Urinary bladder (tissue), 4 donors: ENCODE data around the gene TMEM170B. TPM values are rescaled to one million over a fixed set of nuclear protein-coding genes. Genes with fewer than 3 reads are reported as not detected.

Source experiments
- DNase-seq: peaks from one replicate; pipeline ENCODE4 v3.0.0-alpha.2; 2015; ENCODE audit errors: extremely low spot score
- H3K27ac ChIP-seq: one replicate; pipeline ENCODE4 v1.5.1; 2013; ENCODE audit warnings: low read depth, mild to moderate bottlenecking, moderate library complexity
- H3K36me3 ChIP-seq: one replicate; pipeline ENCODE4 v1.6.1; 2013; ENCODE audit warnings: mild to moderate bottlenecking, moderate library complexity; ENCODE audit not compliant: insufficient read depth
- H3K4me1 ChIP-seq: one replicate; pipeline ENCODE4 v1.6.1; 2013; ENCODE audit warnings: mild to moderate bottlenecking, moderate library complexity; ENCODE audit not compliant: insufficient read depth
- H3K4me3 ChIP-seq: one replicate; pipeline ENCODE4 v1.5.1; 2013; ENCODE audit warnings: low read depth, low read length
- WGBS: extraction: QIAGEN DNeasy Blood & Tissue Kit; methylation state at CpG from one replicate; pipeline ENCODE4 v1.1.7; 2013; 5-methylcytosine and 5-hydroxymethylcytosine counted together
- polyA plus RNA-seq: library from polyadenylated mRNA; stranded (reverse); fragments of 200-250 nt; gene quantifications from one replicate; pipeline ENCODE4 v1.2.3, GENCODE V29; 2013
- total RNA-seq: library from RNA; depleted of rRNA; stranded (reverse); fragments of >200 nt; gene quantifications from one replicate; pipeline ENCODE4 v1.2.3, GENCODE V29; 2014
- donor health status: healthy with polysubstance abuse.
- donor health status: healthy.

Gene TMEM170B
- total and polyA plus RNA-seq, 2 donors = 2.7 to 11.2 TPM

- DNase-seq = no peak
- 78% methylated on average over 5 of the region's 5 CpGs for WGBS
- H3K4me3 ChIP-seq = no peak overlapping the region
- no peaks in the 10 kb centered on the region for H3K36me3 ChIP-seq
- no peaks in the 10 kb centered on the region for H3K4me1 ChIP-seq
- no peak overlapping the region for H3K27ac ChIP-seq
These were observed 67.4 kb downstream of the TMEM170B start for GRCh38 chr6:11604836-11605506.

GRCh38 chr6:11605507-11605905, 68.0 kb downstream of the TMEM170B start:
- DNase-seq = no peak
- WGBS = 68% methylated on average over 4 of the region's 4 CpGs
- no peak overlapping the region for H3K27ac ChIP-seq
- H3K4me1 ChIP-seq = no peaks in the 10 kb centered on the region
- H3K4me3 ChIP-seq = no peak overlapping the region
- no peaks in the 10 kb centered on the region for H3K36me3 ChIP-seq

GRCh38 chr6:11606332-11606731, 68.8 kb downstream of the TMEM170B start:
- no peak for DNase-seq
- 31% methylated on average over 6 of the region's 6 CpGs for WGBS
- H3K4me1 ChIP-seq = no peaks in the 10 kb centered on the region
- H3K36me3 ChIP-seq = no peaks in the 10 kb centered on the region
- H3K4me3 ChIP-seq = no peak overlapping the region
- H3K27ac ChIP-seq = no peak overlapping the region

- DNase-seq = no peak
- WGBS = 18% methylated on average over 7 of the region's 7 CpGs
These were observed 69.8 kb downstream of the TMEM170B start for GRCh38 chr6:11607383-11607782.

GRCh38 chr6:11608600-11609323, 71.2 kb downstream of the TMEM170B start:
- Histone ChIP-seq H3K4me3 (no peak overlapping the region), H3K4me1 (no peaks in the 10 kb centered on the region), H3K36me3 (no peaks in the 10 kb centered on the region), H3K27ac (no peak overlapping the region)
- 92% methylated on average over 6 of the region's 6 CpGs for WGBS
- no peak for DNase-seq

More at GRCh38 chr6:11607383-11607782, 69.8 kb downstream of the TMEM170B start:
- H3K4me3 ChIP-seq = no peak overlapping the region
- H3K27ac ChIP-seq = no peak overlapping the region
- H3K36me3 ChIP-seq = no peaks in the 10 kb centered on the region
- H3K4me1 ChIP-seq = no peaks in the 10 kb centered on the region

GRCh38 chr6:11609324-11610071, 71.9 kb downstream of the TMEM170B start:
- H3K27ac ChIP-seq = no peak overlapping the region
- WGBS = 54% methylated on average over 18 of the region's 18 CpGs
- no peaks in the 10 kb centered on the region for H3K36me3 ChIP-seq
- no peaks in the 10 kb centered on the region for H3K4me1 ChIP-seq
- DNase-seq = no peak
- no peak overlapping the region for H3K4me3 ChIP-seq

GRCh38 chr6:11613336-11613735, 75.8 kb downstream of the TMEM170B start:
- 80% methylated on average over 1 of the region's 1 CpG for WGBS
- Histone ChIP-seq H3K27ac (no peak overlapping the region), H3K4me3 (no peak overlapping the region), H3K36me3 (no peaks in the 10 kb centered on the region), H3K4me1 (no peaks in the 10 kb centered on the region)
- DNase-seq = no peak

- H3K27ac ChIP-seq = no peak overlapping the region
- 20% methylated on average over 4 of the region's 4 CpGs for WGBS
- H3K4me1 ChIP-seq = no peaks in the 10 kb centered on the region
These were observed 76.3 kb downstream of the TMEM170B start for GRCh38 chr6:11613858-11614257.

GRCh38 chr6:11614534-11615213, 77.1 kb downstream of the TMEM170B start:
- DNase-seq = no peak
- Histone ChIP-seq H3K4me1 (no peaks in the 10 kb centered on the region), H3K27ac (no peak overlapping the region), H3K36me3 (no peaks in the 10 kb centered on the region), H3K4me3 (no peak overlapping the region)
- WGBS = 88% methylated on average over 10 of the region's 10 CpGs

More at GRCh38 chr6:11613858-11614257, 76.3 kb downstream of the TMEM170B start:
- no peak for DNase-seq
- H3K36me3 ChIP-seq = no peaks in the 10 kb centered on the region
- H3K4me3 ChIP-seq = no peak overlapping the region

- H3K4me1 ChIP-seq = no peaks in the 10 kb centered on the region
- no peak overlapping the region for H3K27ac ChIP-seq
- H3K4me3 ChIP-seq = no peak overlapping the region
- no peaks in the 10 kb centered on the region for H3K36me3 ChIP-seq
- 84% methylated on average over 5 of the region's 5 CpGs for WGBS
- no peak for DNase-seq
These were observed 77.7 kb downstream of the TMEM170B start for GRCh38 chr6:11615214-11615602.

- Histone ChIP-seq H3K4me1 (no peaks in the 10 kb centered on the region), H3K4me3 (no peak overlapping the region), H3K36me3 (no peaks in the 10 kb centered on the region), H3K27ac (no peak overlapping the region)
- DNase-seq = no peak
- 37% methylated on average over 5 of the region's 5 CpGs for WGBS
These were observed 78.7 kb downstream of the TMEM170B start for GRCh38 chr6:11616200-11616611.

- WGBS = 88% methylated on average over 4 of the region's 4 CpGs
- Histone ChIP-seq H3K36me3 (no peaks in the 10 kb centered on the region), H3K4me1 (no peaks in the 10 kb centered on the region), H3K27ac (no peak overlapping the region), H3K4me3 (no peak overlapping the region)
- no peak for DNase-seq
These were observed 81.0 kb downstream of the TMEM170B start for GRCh38 chr6:11618533-11618932.

- no peak overlapping the region for H3K27ac ChIP-seq
- 87% methylated on average over 5 of the region's 5 CpGs for WGBS
- no peaks in the 10 kb centered on the region for H3K36me3 ChIP-seq
- no peak overlapping the region for H3K4me3 ChIP-seq
- H3K4me1 ChIP-seq = no peaks in the 10 kb centered on the region
- DNase-seq = no peak
These were observed 83.6 kb downstream of the TMEM170B start for GRCh38 chr6:11621119-11621518.
